Glutamatergic neuron (in vitro differentiated cells): Measurements from ENCODE around the gene TMEM181. TPM values are rescaled to one million over a fixed set of nuclear protein-coding genes. Genes with fewer than 3 reads are reported as not detected.

Experiments used
- DNase-seq: peaks from one replicate; pipeline ENCODE4 v3.0.0; 2022
- H3K27ac Mint-ChIP-seq: one replicate; pipeline ENCODE4 v1.8.0; 2020; ENCODE audit warnings: mild to moderate bottlenecking, mixed read lengths, inconsistent platforms; ENCODE audit not compliant: unreplicated experiment
- H3K27me3 Mint-ChIP-seq: one replicate; pipeline ENCODE4 v1.8.0; 2020; ENCODE audit warnings: mild to moderate bottlenecking, moderate library complexity, mixed read lengths, inconsistent platforms; ENCODE audit not compliant: unreplicated experiment
- H3K36me3 Mint-ChIP-seq: one replicate; pipeline ENCODE4 v1.8.0; 2020; ENCODE audit warnings: mild to moderate bottlenecking, mixed read lengths, inconsistent platforms; ENCODE audit not compliant: unreplicated experiment
- H3K4me1 Mint-ChIP-seq: one replicate; pipeline ENCODE4 v1.8.0; 2020; ENCODE audit warnings: mild to moderate bottlenecking, low read depth, mixed read lengths, inconsistent platforms; ENCODE audit not compliant: unreplicated experiment
- H3K4me3 Mint-ChIP-seq: one replicate; pipeline ENCODE4 v1.8.0; 2020; ENCODE audit warnings: mild to moderate bottlenecking, mixed read lengths, inconsistent platforms; ENCODE audit not compliant: unreplicated experiment
- H3K9me3 Mint-ChIP-seq: one replicate; pipeline ENCODE4 v1.8.0; 2020; ENCODE audit warnings: mild to moderate bottlenecking, moderate library complexity, mixed read lengths, inconsistent platforms; ENCODE audit not compliant: unreplicated experiment
- CTCF ChIP-seq: fragments of 200-600 bp; sonication (generic); IDR thresholded peaks from one replicate; pipeline ENCODE4 v1.5.0; 2021; ENCODE audit not compliant: partially characterized antibody, unreplicated experiment
- total RNA-seq: library from RNA; stranded (reverse); fragmentation: NEBNext Ultra II Directional; extraction: Animal tissue kit (Norgen Biotek cat#: 25700); gene quantifications from one replicate; pipeline ENCODE4 v1.2.1, GENCODE V29; 2021; ENCODE audit not compliant: unreplicated experiment

Gene TMEM181
- total RNA-seq, 1 donor from 2014 or later, result 44.3 TPM

- no peak for TF ChIP-seq CTCF
- peak overlapping the region; percentile 56 for H3K27ac Mint-ChIP-seq
- no peak for DNase-seq
Measured at GRCh38 chr6:158640519-158640918, 80.6 kb downstream of the TMEM181 start.

GRCh38 chr6:158642097-158642601 lies 82.3 kb downstream of the TMEM181 start:
- Mint-ChIP-seq H3K4me1 (peaks cover 27% of the 10 kb centered on the region), H3K9me3 (peaks cover 18% of the 10 kb centered on the region), H3K4me3 (peak overlapping the region; percentile 99), H3K36me3 (no peaks in the 10 kb centered on the region), H3K27ac (peak overlapping the region; percentile 46), H3K27me3 (peaks cover 10% of the 10 kb centered on the region)
- no peak for DNase-seq
- TF ChIP-seq CTCF, result no peak

More at GRCh38 chr6:158640519-158640918, 80.6 kb downstream of the TMEM181 start:
- Mint-ChIP-seq H3K36me3 (no peaks in the 10 kb centered on the region), H3K27me3 (peaks cover 8% of the 10 kb centered on the region), H3K9me3 (peaks cover 16% of the 10 kb centered on the region), H3K4me3 (peak overlapping the region; percentile 72), H3K4me1 (peaks cover 24% of the 10 kb centered on the region)

GRCh38 chr6:158643836-158644230 lies 83.9 kb downstream of the TMEM181 start:
- Mint-ChIP-seq H3K27me3 (peaks cover 10% of the 10 kb centered on the region), H3K4me1 (peaks cover 33% of the 10 kb centered on the region)

GRCh38 chr6:158644231-158645063 lies 84.6 kb downstream of the TMEM181 start, which contains the start of gene DYNLT1:
DYNLT1 (minus strand) TSS chr6:158644743; CDS start chr6:158644708, 35 bp downstream.
- Mint-ChIP-seq H3K9me3 (peaks cover 16% of the 10 kb centered on the region), H3K36me3 (no peaks in the 10 kb centered on the region), H3K4me3 (peak within 1 kb of the TSS; percentile 99), H3K27me3 (peaks cover 10% of the 10 kb centered on the region), H3K4me1 (peaks cover 33% of the 10 kb centered on the region), H3K27ac (peak within 1 kb of the TSS; percentile 100)
- TF ChIP-seq CTCF, result no peak
- DNase-seq, result peak; percentile 95

More at GRCh38 chr6:158643836-158644230, 83.9 kb downstream of the TMEM181 start:
- no peak for DNase-seq
- Mint-ChIP-seq H3K36me3 (no peaks in the 10 kb centered on the region), H3K9me3 (peaks cover 16% of the 10 kb centered on the region), H3K27ac (peak overlapping the region; percentile 100), H3K4me3 (peak overlapping the region; percentile 99)
- TF ChIP-seq CTCF, result no peak
